Gastroesophageal sphincter (tissue), 3 donors: ENCODE measurements around the gene HDAC4.

Experiments used
- POLR2A ChIP-seq, 2 donors: fragments of 450-650 bp; IDR thresholded peaks; one replicate each; pipeline ENCODE4 v1.6.1; 2017; ENCODE audit warnings: antibody characterized with exemption in 2 of 2, mild to moderate bottlenecking in 2 of 2, moderate library complexity in 1 of 2
- TF ChIP-seq, protein P1 (sequence below), 4 experiments: fragments of 200-600 bp in 2 of 4; fragments of 450-650 bp in 2 of 4; sonication (generic) in 1 of 4; IDR thresholded peaks; one replicate each; pipeline ENCODE4 v1.5.1; 2017 to 2019; ENCODE audit warnings: antibody characterized with exemption in 4 of 4, mild to moderate bottlenecking in 2 of 4, moderate library complexity in 2 of 4

DNA sequence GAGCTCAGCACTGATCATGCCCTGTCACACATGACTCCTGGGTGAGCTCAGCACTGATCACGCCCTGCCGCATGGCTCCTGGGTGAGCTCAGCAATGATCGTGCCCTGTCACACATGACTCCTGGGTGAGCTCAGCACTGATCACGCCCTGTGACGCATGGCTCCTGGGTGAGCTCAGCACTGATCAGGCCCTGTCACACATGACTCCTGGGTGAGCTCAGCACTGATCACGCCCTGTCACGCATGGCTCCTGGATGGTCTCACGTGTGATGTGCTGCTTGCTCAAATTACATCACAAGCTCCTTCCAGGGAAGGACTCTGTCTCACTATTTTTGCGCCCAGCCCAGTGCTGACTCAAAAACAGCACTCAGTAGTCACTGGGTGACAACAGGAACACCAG, 258.0 kb downstream of the HDAC4 start:
- TF ChIP-seq, protein P1, sequence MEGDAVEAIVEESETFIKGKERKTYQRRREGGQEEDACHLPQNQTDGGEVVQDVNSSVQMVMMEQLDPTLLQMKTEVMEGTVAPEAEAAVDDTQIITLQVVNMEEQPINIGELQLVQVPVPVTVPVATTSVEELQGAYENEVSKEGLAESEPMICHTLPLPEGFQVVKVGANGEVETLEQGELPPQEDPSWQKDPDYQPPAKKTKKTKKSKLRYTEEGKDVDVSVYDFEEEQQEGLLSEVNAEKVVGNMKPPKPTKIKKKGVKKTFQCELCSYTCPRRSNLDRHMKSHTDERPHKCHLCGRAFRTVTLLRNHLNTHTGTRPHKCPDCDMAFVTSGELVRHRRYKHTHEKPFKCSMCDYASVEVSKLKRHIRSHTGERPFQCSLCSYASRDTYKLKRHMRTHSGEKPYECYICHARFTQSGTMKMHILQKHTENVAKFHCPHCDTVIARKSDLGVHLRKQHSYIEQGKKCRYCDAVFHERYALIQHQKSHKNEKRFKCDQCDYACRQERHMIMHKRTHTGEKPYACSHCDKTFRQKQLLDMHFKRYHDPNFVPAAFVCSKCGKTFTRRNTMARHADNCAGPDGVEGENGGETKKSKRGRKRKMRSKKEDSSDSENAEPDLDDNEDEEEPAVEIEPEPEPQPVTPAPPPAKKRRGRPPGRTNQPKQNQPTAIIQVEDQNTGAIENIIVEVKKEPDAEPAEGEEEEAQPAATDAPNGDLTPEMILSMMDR (IDR thresholded peaks at IDR 0.05) = no peak
- TF ChIP-seq POLR2A (IDR thresholded peaks at IDR 0.05) = no peak
